ENCODE results near the gene MGLL.

DNA sequence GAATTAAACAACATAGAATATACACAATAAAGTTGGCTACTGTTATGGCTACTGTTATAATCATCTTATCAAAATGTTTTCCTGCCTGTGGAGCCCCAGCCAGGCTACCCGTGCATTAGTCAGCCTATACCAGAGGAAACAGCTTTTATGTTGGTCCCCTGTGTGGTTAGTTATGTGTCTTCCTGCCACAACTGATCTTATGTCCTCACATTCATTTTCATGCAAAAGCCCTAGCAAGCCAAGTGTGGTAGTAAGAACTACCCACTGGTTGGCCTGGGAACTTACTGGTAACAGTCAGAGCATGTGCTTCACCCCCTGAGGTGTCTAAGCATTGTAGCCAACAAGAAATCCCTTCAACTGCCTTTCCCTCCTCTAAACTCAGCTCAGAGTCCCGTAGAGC is 21.8 kb downstream of the MGLL start:
- TF ChIP-seq, protein P1, sequence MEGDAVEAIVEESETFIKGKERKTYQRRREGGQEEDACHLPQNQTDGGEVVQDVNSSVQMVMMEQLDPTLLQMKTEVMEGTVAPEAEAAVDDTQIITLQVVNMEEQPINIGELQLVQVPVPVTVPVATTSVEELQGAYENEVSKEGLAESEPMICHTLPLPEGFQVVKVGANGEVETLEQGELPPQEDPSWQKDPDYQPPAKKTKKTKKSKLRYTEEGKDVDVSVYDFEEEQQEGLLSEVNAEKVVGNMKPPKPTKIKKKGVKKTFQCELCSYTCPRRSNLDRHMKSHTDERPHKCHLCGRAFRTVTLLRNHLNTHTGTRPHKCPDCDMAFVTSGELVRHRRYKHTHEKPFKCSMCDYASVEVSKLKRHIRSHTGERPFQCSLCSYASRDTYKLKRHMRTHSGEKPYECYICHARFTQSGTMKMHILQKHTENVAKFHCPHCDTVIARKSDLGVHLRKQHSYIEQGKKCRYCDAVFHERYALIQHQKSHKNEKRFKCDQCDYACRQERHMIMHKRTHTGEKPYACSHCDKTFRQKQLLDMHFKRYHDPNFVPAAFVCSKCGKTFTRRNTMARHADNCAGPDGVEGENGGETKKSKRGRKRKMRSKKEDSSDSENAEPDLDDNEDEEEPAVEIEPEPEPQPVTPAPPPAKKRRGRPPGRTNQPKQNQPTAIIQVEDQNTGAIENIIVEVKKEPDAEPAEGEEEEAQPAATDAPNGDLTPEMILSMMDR (conservative IDR thresholded peaks at IDR 0.05), result no peak
- TF ChIP-seq ZFX (IDR thresholded peaks at IDR 0.05), result no peak

Data from C4-2B (cell line).